WTC11 (cell line): ENCODE measurements around the gene MITF. TPM values are rescaled to one million over a fixed set of nuclear protein-coding genes. Genes with fewer than 3 reads are reported as not detected.

Experiments
- ATAC-seq: fragments of 200-7000 bp; cut with Tn5 transposase; 2 replicates; pipeline ENCODE4 v1.10.0; 2021; ENCODE audit warnings: mild to moderate bottlenecking, moderate library complexity
- CTCF ChIA-PET: fragments of 300-600 bp; sonication (Branson Sonifier 250); formaldehyde crosslinking; loops from one replicate; lab custom pipeline; 2021; ENCODE audit warnings: antibody characterized with exemption; lab: Charles Lee
- POLR2A ChIA-PET: fragments of 350-600 bp; sonication (Branson Sonifier 250); formaldehyde crosslinking; loops from one replicate; lab custom pipeline; 2021; ENCODE audit warnings: antibody characterized with exemption; lab: Charles Lee
- DNase-seq: peaks from one replicate; pipeline ENCODE4 v3.0.0; 2021; ENCODE audit warnings: low spot score
- H3K27ac Mint-ChIP-seq: 2 replicates; pipeline ENCODE4 v1.8.0; 2021; ENCODE audit warnings: mixed read lengths
- H3K27me3 Mint-ChIP-seq: 2 replicates; pipeline ENCODE4 v1.8.0; 2021; ENCODE audit warnings: low read depth, mild to moderate bottlenecking, moderate library complexity, mixed read lengths
- H3K36me3 Mint-ChIP-seq: 2 replicates; pipeline ENCODE4 v1.8.0; 2021; ENCODE audit warnings: mixed read lengths
- H3K4me1 Mint-ChIP-seq: 2 replicates; pipeline ENCODE4 v1.8.0; 2022; ENCODE audit warnings: mixed read lengths
- H3K4me3 Mint-ChIP-seq: 2 replicates; pipeline ENCODE4 v1.8.0; 2021; ENCODE audit warnings: mild to moderate bottlenecking, moderate library complexity, mixed read lengths
- H3K9me3 Mint-ChIP-seq: 2 replicates; pipeline ENCODE4 v1.8.0; 2021; ENCODE audit warnings: mixed read lengths
- AFF4 ChIP-seq: sonication (generic); formaldehyde crosslinking; IDR thresholded peaks from 2 replicates; pipeline ENCODE4 v1.8.1; 2023; ENCODE audit warnings: mild to moderate bottlenecking, missing genetic modification reagents, borderline replicate concordance
- CBFB ChIP-seq: sonication (generic); formaldehyde crosslinking; IDR thresholded peaks from 2 replicates; pipeline ENCODE4 v1.8.1; 2022; ENCODE audit warnings: mild to moderate bottlenecking, low read depth, missing genetic modification reagents
- E2F5 ChIP-seq: sonication (generic); formaldehyde crosslinking; IDR thresholded peaks from 2 replicates; pipeline ENCODE4 v1.8.1; 2022; ENCODE audit warnings: mild to moderate bottlenecking, moderate library complexity, missing genetic modification reagents
- ELF4 ChIP-seq: sonication (generic); formaldehyde crosslinking; IDR thresholded peaks from 2 replicates; pipeline ENCODE4 v1.8.1; 2022; ENCODE audit warnings: low read depth, mild to moderate bottlenecking, moderate library complexity, missing genetic modification reagents
- EMX1 ChIP-seq: fragments of 250-450 bp; sonication (Bioruptor Pico); IDR thresholded peaks from 2 replicates; pipeline ENCODE4 v1.8.0; 2021; ENCODE audit warnings: mild to moderate bottlenecking
- FOXJ3 ChIP-seq: sonication (generic); formaldehyde crosslinking; IDR thresholded peaks from 2 replicates; pipeline ENCODE4 v1.9.0; 2021; ENCODE audit warnings: missing genetic modification reagents, mild to moderate bottlenecking, borderline replicate concordance
- GRHL2 ChIP-seq: fragments of 250-450 bp; sonication (Bioruptor Pico); IDR thresholded peaks from 2 replicates; pipeline ENCODE4 v1.8.0; 2022; ENCODE audit warnings: mild to moderate bottlenecking, moderate library complexity; ENCODE audit not compliant: insufficient replicate concordance, severe bottlenecking
- GTF2I ChIP-seq: fragments of 250-450 bp; sonication (Bioruptor Pico); conservative IDR thresholded peaks from 2 replicates; pipeline ENCODE4 v1.4.0; 2021; ENCODE audit warnings: mild to moderate bottlenecking
- HMGXB4 ChIP-seq: sonication (generic); formaldehyde crosslinking; IDR thresholded peaks from 2 replicates; pipeline ENCODE4 v1.8.1; 2023; ENCODE audit warnings: mild to moderate bottlenecking, moderate library complexity, missing genetic modification reagents
- IRF2 ChIP-seq: sonication (generic); formaldehyde crosslinking; IDR thresholded peaks from 2 replicates; pipeline ENCODE4 v1.8.0; 2022; ENCODE audit warnings: low read depth, missing genetic modification reagents, borderline replicate concordance
- JAZF1 ChIP-seq: fragments of 250-450 bp; sonication (Bioruptor Pico); IDR thresholded peaks from 2 replicates; pipeline ENCODE4 v1.9.0; 2021; ENCODE audit warnings: moderate library complexity, mild to moderate bottlenecking, inconsistent platforms
- MXD4 ChIP-seq: fragments of 250-450 bp; sonication (Bioruptor Pico); IDR thresholded peaks from 2 replicates; pipeline ENCODE4 v1.8.0; 2021; ENCODE audit warnings: mild to moderate bottlenecking, moderate library complexity, borderline replicate concordance
- NFE2L1 ChIP-seq: sonication (generic); formaldehyde crosslinking; IDR thresholded peaks from 2 replicates; pipeline ENCODE4 v1.8.1; 2023; ENCODE audit warnings: missing genetic modification reagents
- NFYB ChIP-seq: sonication (generic); formaldehyde crosslinking; conservative IDR thresholded peaks from 2 replicates; pipeline ENCODE4 v1.8.0; 2022; ENCODE audit warnings: low read depth, missing genetic modification reagents
- OVOL2 ChIP-seq: fragments of 250-450 bp; sonication (Bioruptor Pico); IDR thresholded peaks from 2 replicates; pipeline ENCODE4 v1.9.0; 2021; ENCODE audit warnings: mild to moderate bottlenecking, borderline replicate concordance
- RELA ChIP-seq: sonication (generic); formaldehyde crosslinking; IDR thresholded peaks from 2 replicates; pipeline ENCODE4 v1.8.1; 2022; ENCODE audit warnings: missing genetic modification reagents, mild to moderate bottlenecking, borderline replicate concordance
- SMAD3 ChIP-seq: sonication (generic); formaldehyde crosslinking; IDR thresholded peaks from 2 replicates; pipeline ENCODE4 v1.8.0; 2022; ENCODE audit warnings: missing genetic modification reagents, mild to moderate bottlenecking, borderline replicate concordance
- USF1 ChIP-seq: sonication (generic); formaldehyde crosslinking; IDR thresholded peaks from 2 replicates; pipeline ENCODE4 v1.8.0; 2022; ENCODE audit warnings: mild to moderate bottlenecking, missing genetic modification reagents
- ZBTB21 ChIP-seq: sonication (generic); formaldehyde crosslinking; IDR thresholded peaks from 2 replicates; pipeline ENCODE4 v1.8.1; 2023; ENCODE audit warnings: mild to moderate bottlenecking, missing genetic modification reagents, borderline replicate concordance
- ZMAT4 ChIP-seq: fragments of 250-450 bp; sonication (Bioruptor Pico); IDR thresholded peaks from 2 replicates; pipeline ENCODE4 v1.9.0; 2021; ENCODE audit warnings: mild to moderate bottlenecking
- ZNF121 ChIP-seq: sonication (generic); formaldehyde crosslinking; IDR thresholded peaks from 2 replicates; pipeline ENCODE4 v1.8.0; 2023; ENCODE audit warnings: missing genetic modification reagents
- ZNF281 ChIP-seq: sonication (generic); formaldehyde crosslinking; IDR thresholded peaks from 2 replicates; pipeline ENCODE4 v1.8.0; 2023; ENCODE audit warnings: mild to moderate bottlenecking, missing genetic modification reagents
- ZNF396 ChIP-seq: fragments of 250-450 bp; sonication (Bioruptor Pico); IDR thresholded peaks from 2 replicates; pipeline ENCODE4 v1.8.0; 2021; ENCODE audit warnings: mild to moderate bottlenecking, moderate library complexity, borderline replicate concordance
- ZNF423 ChIP-seq: fragments of 250-450 bp; sonication (Bioruptor Pico); IDR thresholded peaks from 2 replicates; pipeline ENCODE4 v2.1.2; 2022; ENCODE audit warnings: mild to moderate bottlenecking, moderate library complexity
- ZNF671 ChIP-seq: fragments of 250-450 bp; sonication (Bioruptor Pico); IDR thresholded peaks from 2 replicates; pipeline ENCODE4 v1.8.0; 2021; ENCODE audit warnings: mild to moderate bottlenecking
- ZSCAN18 ChIP-seq: fragments of 250-450 bp; sonication (Bioruptor Pico); IDR thresholded peaks from 2 replicates; pipeline ENCODE4 v2.1.2; 2022; ENCODE audit warnings: mild to moderate bottlenecking, moderate library complexity
- total RNA-seq: library from RNA; stranded (reverse); gene quantifications from 3 replicates; pipeline ENCODE4 v1.2.3, GENCODE V29; 2021

Gene MITF
- total RNA-seq, 1 experiment from 2014 or later = 1.3 TPM

GRCh38 chr3:69888943-69889315, 149.7 kb downstream of the MITF start:
- Mint-ChIP-seq H3K4me3 (no peak overlapping the region), H3K9me3 (no peaks in the 10 kb centered on the region), H3K36me3 (no peaks in the 10 kb centered on the region), H3K27ac (no peak overlapping the region), H3K4me1 (peaks cover 31% of the 10 kb centered on the region), H3K27me3 (peaks cover 37% of the 10 kb centered on the region)
- CTCF ChIA-PET = no interaction called here
- TF ChIP-seq ZNF671 (CRISPR knock-in tag) (no peak), NFE2L1 (CRISPR knock-in tag) (no peak), CBFB (no peak), ELF4 (CRISPR knock-in tag) (no peak), ZNF396 (CRISPR knock-in tag) (no peak), EMX1 (no peak), GTF2I (no peak), ZBTB21 (CRISPR knock-in tag) (no peak), ZSCAN18 (CRISPR knock-in tag) (no peak), FOXJ3 (no peak), OVOL2 (CRISPR knock-in tag) (no peak)
- no peak for ATAC-seq
- DNase-seq = no peak
- POLR2A ChIA-PET = no interaction called here

GRCh38 chr3:69890084-69890483, 150.8 kb downstream of the MITF start:
- ChIA-PET POLR2A (no interaction called here), CTCF (no interaction called here)
- no peaks in the 10 kb centered on the region for H3K36me3 Mint-ChIP-seq
- H3K4me1 Mint-ChIP-seq = peaks cover 29% of the 10 kb centered on the region
- H3K27ac Mint-ChIP-seq = no peak overlapping the region
- H3K4me3 Mint-ChIP-seq = no peak overlapping the region
- no peak for DNase-seq
- peaks cover 49% of the 10 kb centered on the region for H3K27me3 Mint-ChIP-seq
- no peak for ATAC-seq
- no peaks in the 10 kb centered on the region for H3K9me3 Mint-ChIP-seq
- TF ChIP-seq USF1 (CRISPR knock-in tag) = no peak
- TF ChIP-seq ZNF423 (CRISPR knock-in tag) = no peak
- TF ChIP-seq GRHL2 (CRISPR knock-in tag) = no peak
- TF ChIP-seq ZNF121 (CRISPR knock-in tag) = no peak
- TF ChIP-seq RELA (CRISPR knock-in tag) = no peak
- TF ChIP-seq NFYB = no peak
- TF ChIP-seq HMGXB4 (CRISPR knock-in tag) = no peak
- no peak for TF ChIP-seq E2F5
- TF ChIP-seq ZNF281 (CRISPR knock-in tag) = no peak
- no peak for TF ChIP-seq IRF2 (CRISPR knock-in tag)
- TF ChIP-seq ZMAT4 (CRISPR knock-in tag) = no peak
- no peak for TF ChIP-seq ZBTB21 (CRISPR knock-in tag)
- no peak for TF ChIP-seq JAZF1
- TF ChIP-seq MXD4 (CRISPR knock-in tag) = no peak
- no peak for TF ChIP-seq SMAD3 (CRISPR knock-in tag)
- TF ChIP-seq AFF4 (CRISPR knock-in tag) = no peak
- no peak for TF ChIP-seq OVOL2 (CRISPR knock-in tag)
